GM19463 (cell line): Measurements from ENCODE around the gene WDR87.
"Not testable (repeated sequence)": the region's sequence is repeated elsewhere in the genome, so short reads cannot be mapped to it uniquely, and the experiment has no call there.

Experiments
- ATAC-seq: cut with Tn5 transposase; IDR thresholded peaks from one replicate; pipeline ENCODE4 v1.9.1; 2021; ENCODE audit warnings: mild to moderate bottlenecking, moderate library complexity; ENCODE audit not compliant: unreplicated experiment

WDR87 gene

DNA sequence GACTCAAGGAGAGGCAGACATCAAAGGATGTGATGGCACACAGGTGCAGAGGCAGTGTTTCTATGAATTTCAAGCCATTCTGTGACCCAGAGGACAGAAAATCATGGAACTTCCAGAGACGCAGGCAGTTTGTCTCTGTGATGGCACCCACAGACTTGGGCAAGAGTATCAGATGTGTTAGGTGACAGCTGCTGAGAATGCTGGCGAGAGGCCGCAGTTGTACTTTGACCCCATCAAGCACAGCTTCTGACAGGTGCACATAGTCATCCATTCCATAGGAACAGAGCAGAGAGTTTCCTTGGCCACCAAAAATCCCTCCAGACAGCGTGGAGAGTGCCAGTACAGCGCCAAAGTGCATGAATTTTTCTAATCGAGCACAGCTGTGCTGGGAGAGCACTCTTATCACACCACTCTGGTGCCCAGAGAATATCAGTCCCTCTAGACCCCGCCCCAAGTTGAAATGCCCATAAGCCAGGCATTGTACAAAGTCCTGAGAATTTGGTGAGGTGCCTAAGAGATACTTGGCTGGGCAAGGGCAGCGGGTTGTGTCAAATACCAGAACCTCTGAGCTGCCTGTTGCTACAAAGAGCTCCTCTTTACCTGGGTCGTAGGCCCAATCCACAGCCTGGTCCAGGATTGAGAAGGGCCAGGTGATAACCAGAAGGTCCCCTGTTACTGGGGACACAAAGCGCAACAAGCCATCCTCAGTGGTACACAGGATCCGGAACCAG lies 12.4 kb downstream of the WDR87 start:
- ATAC-seq = no peak

DNA sequence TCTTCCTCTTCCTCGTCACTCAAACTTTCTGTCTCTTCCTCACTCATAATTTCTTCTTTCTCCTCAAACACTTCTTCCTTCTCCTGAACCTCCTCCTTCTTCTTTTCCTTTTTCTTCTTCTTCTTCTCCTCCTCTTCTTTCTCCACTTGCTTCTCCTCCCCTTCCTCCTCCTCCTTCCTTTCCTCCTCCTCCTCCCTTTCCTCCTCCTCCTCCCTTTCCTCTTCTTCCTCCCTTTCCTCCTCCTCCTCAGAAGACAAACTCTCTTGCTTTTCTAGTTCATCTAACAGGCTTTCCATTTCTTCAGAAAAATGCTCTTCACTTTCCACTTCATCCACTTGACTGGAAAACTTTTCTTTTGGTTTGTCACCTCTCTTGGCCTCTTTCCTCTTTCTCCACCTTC lies 19.8 kb downstream of the WDR87 start:
- ATAC-seq = no peak

DNA sequence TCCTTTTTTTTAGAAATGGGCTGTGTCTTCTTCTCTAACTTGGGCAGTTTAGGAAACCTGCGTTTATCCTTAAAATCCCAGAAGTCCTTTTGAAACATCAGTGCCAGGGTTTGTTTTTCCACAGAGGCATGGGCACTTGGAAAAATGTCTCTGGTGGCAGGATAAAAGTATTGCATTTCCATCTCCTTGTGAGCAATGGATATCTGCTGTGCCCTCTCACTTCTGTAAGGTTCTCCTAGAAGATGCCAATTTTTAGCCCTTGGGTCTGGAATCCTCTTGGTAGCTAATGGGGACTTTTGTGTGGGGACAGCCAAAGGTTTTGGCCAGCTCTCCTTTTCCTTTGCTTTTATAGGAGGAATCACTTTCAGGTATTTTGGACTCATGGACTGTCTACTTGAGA lies 21.0 kb downstream of the WDR87 start:
- no peak for ATAC-seq

DNA sequence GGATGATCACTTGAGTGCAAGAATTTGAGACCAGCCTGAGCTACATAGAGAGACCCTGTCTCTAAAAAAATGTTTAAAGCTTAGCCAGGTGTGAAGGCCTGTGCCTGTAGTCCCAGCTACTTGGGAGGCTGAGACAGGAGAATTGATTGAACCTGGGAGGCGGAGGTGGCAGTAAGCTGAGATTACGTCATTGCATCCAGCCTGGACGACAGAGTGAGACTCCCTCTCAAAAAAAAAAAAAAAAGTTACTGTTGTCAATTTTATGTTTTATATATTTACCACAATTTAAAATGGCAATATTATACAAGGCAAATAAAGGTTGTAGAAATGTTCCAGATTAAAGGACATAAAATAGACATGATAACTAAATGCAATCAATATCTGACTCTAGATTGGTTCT lies 29.2 kb downstream of the WDR87 start:
- no peak for ATAC-seq

DNA sequence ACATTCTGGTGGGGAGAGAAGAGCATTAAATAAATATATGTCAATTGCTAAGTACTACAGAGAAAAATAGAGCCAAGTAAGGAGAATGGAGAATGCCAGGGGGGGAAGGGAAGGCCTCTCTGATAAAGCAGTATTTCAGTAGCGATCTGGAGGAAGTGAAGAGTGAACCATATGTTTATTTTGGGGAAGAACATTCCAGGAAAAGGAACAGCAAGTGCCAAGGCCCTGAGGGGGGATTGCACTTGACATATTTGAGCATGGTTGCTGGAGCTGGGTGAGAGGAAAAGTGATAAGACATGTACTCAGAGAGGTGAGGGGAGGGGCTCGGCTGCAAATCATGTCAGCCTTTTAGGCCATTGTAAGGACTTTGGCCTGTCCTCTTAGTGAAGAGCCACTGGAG lies 30.4 kb downstream of the WDR87 start:
- ATAC-seq = no peak

DNA sequence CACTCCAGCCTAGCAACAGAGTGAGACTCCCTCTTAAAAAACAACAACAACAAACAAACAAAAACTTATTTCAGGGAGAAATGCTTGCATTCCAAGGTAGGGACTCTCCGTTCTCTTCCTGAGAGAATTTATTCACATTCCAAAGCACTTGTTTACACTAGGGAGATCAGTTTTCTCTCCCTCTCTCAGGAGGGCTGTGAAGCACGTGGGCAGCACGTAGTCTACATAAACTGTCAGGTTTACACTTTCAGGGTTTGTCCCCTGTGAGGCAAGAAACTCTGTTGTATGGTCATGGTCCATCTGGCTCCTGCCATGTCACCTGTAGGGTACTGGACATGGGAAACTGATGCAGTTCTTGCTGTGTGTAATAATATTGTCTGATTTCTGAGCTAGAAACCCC lies 31.6 kb downstream of the WDR87 start:
- no peak for ATAC-seq

DNA sequence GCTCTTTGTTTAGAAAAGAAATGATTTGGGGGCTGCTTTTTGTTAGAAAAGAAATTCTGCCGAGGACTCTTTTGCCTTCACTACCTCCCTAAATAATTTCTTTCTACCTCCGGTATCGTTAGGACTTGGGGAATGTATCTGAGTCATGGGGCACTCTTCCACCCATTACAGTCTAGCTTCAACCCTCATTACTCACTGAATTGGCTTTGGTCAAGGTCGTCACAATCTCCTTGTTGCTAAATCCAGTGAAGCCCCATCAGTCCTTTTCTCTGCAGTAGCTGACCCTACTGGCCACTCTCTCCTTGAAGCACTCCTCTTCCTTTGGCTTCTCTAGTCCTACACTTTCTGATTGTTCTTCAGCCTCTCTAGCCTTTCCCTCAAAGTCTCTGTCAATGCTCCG lies 34.0 kb downstream of the WDR87 start:
- ATAC-seq = no peak

DNA sequence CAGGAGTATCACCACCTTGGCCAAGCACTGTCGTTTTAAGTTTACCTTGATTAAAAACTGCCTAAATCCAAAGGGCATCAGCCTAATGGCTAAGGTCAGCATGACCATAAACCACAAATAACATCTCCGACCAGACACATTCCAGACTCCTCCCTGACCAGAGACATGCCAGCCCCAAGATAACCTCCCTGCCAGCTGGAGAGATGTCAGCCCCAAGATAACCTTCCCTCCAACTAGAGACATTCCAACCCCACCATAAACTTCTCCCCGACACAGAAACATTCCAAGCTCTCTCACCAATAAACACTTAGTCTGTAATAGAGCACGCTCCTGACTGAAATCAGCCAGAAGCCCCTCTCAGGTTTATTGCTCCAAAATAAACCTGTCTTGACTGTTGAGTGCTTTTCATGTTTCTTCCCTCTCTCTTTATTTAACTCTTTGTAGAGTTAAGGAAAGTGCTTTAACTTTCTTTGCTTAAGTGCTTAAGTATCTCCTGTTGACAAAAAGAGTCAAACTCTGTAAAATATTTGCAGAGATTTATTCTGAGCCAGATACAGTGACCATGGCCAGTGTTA lies 36.5 kb downstream of the WDR87 start:
- no peak for ATAC-seq

DNA sequence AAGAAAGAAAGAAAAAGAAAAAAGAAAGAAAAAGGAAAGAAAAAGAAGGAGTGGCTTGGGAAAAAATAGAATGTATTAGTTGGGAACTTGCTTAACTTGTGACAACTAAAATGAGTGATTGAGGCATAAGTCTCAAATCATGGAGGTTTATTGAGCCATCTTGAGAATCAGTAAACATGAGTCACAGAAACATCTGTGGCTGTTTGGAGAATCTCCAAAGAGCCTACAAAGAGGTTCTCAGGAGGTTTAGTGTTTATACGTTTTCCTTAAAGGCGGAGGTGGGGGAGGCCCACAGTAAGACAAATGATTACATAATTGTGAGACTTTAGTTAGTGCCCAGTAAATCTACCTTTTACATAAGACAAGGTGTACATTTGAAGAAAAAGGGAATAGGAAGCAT lies 38.6 kb downstream of the WDR87 start:
- ATAC-seq = no peak

DNA sequence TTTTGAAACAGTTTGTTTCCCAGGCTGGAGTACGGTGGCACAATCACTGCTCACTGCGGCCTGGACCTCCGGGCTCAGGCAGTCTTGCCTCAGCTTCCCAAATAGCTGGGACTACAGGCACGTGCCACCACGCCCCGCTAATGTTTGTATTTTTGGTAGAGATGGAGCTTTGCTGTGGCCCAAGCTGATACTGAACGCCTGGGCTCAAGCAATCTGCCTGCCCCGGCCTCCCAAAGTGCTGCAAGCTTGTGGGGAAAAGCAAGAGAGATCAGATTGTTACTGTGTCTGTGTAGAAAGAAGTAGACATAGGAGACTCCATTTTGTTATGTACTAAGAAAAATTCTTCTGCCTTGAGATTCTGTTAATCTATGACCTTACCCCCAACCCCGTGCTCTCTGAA lies 40.5 kb downstream of the WDR87 start:
- ATAC-seq = not testable (repeated sequence)

DNA sequence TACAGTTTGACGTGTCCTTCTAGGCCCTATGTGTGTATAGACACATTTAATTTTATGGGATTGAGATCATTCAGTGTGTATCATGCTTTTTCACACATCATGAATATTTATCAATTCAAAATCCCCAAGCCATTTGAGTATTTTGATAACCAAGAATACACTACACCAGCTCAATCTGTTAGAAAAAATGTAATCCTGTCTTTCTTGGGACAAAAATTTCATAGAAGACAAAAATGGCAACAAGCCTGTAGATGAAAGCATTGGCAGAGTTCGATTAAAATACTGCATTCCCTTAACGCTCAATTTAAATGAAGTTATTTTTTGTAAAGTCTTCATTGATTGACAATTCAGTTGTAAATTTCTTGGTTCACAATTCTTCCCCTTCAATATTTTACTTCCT lies 41.9 kb downstream of the WDR87 start:
- no peak for ATAC-seq

DNA sequence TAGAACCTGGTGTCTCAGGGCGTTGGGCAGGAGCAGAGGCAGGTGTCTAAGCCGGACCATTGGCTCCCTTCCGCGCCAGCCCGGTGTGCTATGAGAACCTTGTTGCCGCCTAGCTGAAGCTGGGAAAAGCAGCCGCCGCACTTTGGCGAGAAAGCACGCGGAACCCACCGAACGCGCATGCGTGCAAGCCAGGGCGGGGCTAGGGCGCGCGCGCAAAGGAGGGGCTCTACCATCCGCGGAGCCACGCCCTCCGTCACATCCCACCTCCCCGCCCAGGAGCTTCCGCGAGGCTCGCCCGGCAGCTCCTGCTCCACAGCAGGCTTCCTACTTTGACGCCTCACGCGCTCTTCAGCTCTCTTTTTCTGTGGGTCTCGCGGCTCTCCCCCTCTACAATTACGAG lies 51.3 kb downstream of the WDR87 start:
- ATAC-seq = no peak

DNA sequence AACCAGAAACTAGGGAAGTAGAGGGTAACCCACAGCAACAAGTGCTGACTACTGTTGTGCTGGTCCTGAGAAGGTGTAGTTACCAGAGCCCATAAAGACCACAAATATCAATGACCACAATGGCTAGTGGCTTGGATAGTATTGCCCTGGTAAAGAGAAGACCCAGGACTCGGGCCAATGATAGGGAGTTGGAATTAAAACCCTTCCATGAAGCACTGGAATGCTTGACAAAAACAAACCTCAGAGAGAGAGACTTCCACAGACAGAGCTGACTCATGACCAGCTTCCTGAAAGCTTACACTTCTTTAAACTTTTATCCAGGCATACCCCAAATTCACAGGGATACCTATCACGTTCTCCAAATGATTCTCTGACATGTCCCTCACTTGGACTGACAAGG lies 60.5 kb downstream of the WDR87 start:
- no peak for ATAC-seq
